Measurements from ENCODE around the gene KIFC3. TPM values are rescaled to one million over a fixed set of nuclear protein-coding genes. Genes with fewer than 3 reads are reported as not detected.

KIFC3 gene
- total and polyA plus RNA-seq, 2 of the 13 experiments (the other 11 are each of a cell fraction or from before 2014, with no cell fraction given) = 42.1 to 45.3 TPM

GRCh38 chr16:57757326-57757786 lies 44.9 kb downstream of the KIFC3 start:
- ATAC-seq (peak; percentile 87), DNase-seq (ENCODE audit: low spot score) (peak; percentile 73), FAIRE-seq (peak; percentile 93)
- Histone ChIP-seq H3K79me2 (ENCODE audit: insufficient read depth, low read length) (no peaks in the 10 kb centered on the region), H3K27me3 (ENCODE audit: control insufficient read depth in 1 of 2, insufficient read depth in 2 of 2, low read length in 2 of 2) (no peaks in the 10 kb centered on the region), H2AFZ (ENCODE audit: low read length) (no peak overlapping the region), H4K20me1 (ENCODE audit: insufficient read depth, low read length) (no peaks in the 10 kb centered on the region), H3K4me1 (ENCODE audit: insufficient read depth, low read length) (no peaks in the 10 kb centered on the region), H3K36me3 (replicated peaks in 1 of 2; ENCODE audit: control insufficient read depth in 1 of 2, insufficient read depth in 2 of 2, low read length in 2 of 2) (peaks cover 33 to 49% of the 10 kb centered on the region in 2 experiments; a peak in 4 of 5 replicates), H3K9me3 (ENCODE audit: low read length) (no peaks in the 10 kb centered on the region), H3K9ac (ENCODE audit: insufficient read depth, low read depth, low read length) (no peak overlapping the region), H3K4me2 (ENCODE audit: low read depth, low read length) (no peak overlapping the region), H3K27ac (ENCODE audit: extremely low read length, insufficient read depth, low read length) (peak overlapping the region; percentile 3), H3K4me3 (replicated peaks in 1 of 3; ENCODE audit: insufficient read depth in 1 of 3, low read depth in 2 of 3, low read length in 3 of 3) (no peak overlapping the region)
- POLR2A ChIA-PET = interaction anchor here (0.9 to 3.2 kb wide), 3 partner anchors 21 to 24 kb away, joined by 3 to 14 read pairs (median 6); partner anchors contain the start of gene KATNB1
- in situ Hi-C loops (cut with HindIII; ENCODE audit: extremely low pct_ligation_motif_present, low pct_unique_long_range_greater_than_20kb) = loop anchor here (5.0 kb wide), 2 partner anchors 105 to 245 kb away; partner anchors contain the start of genes USB1 and ZNF319
- CTCF ChIA-PET (ENCODE audit: low intra/inter-chr PET ratio, low total read pairs) = interaction anchor here (0.8 to 1.9 kb wide), 7 partner anchors 24 to 248 kb away, joined by 3 to 17 read pairs (median 6); partner anchors contain the start of genes ADGRG3, KIFC3, USB1 and ZNF319
- intact Hi-C loops (cut with micrococcal nuclease; ENCODE audit: unreplicated experiment) = loop anchor here (1.0 kb wide), 3 partner anchors 25 to 244 kb away; partner anchors contain the start of gene USB1
- no TSS peak for BruUV-seq (replicated peaks)
- WGBS (ENCODE audit: low lambda C conversion rate) = 76% methylated on average over 9 of the region's 11 CpGs
- no peak for TF ChIP-seq SP1 (IDR thresholded peaks at IDR 0.05)
- TF ChIP-seq SP1 (CRISPR knock-in tag; IDR thresholded peaks at IDR 0.05) = peak; percentile 95
- peak; percentile 19; the same call in 1 of the 2 replicates for TF ChIP-seq ZNF350 (CRISPR knock-in tag; IDR thresholded peaks at IDR 0.05; ENCODE audit: borderline replicate concordance, low read depth)
- TF ChIP-seq NONO (IDR thresholded peaks at IDR 0.05) = no peak
- peak; percentile 81 for TF ChIP-seq NONO (CRISPR knock-in tag; conservative IDR thresholded peaks at IDR 0.05)
- peak; percentile 64; the same call in 1 of the 2 replicates for TF ChIP-seq KLF13 (CRISPR knock-in tag; IDR thresholded peaks at IDR 0.05)
- peak; percentile 71 for TF ChIP-seq IRF2 (CRISPR knock-in tag; IDR thresholded peaks at IDR 0.05)
- peak; percentile 62; the same call in 1 of the 2 replicates for TF ChIP-seq KDM5B (CRISPR knock-in tag; IDR thresholded peaks at IDR 0.05; ENCODE audit: borderline replicate concordance)
- TF ChIP-seq MYNN (CRISPR knock-in tag; IDR thresholded peaks at IDR 0.05; ENCODE audit: low read depth) = peak; percentile 59; the same call in 1 of the 2 replicates
- 0 out of 2 replicates have a peak, but pooled peaks have one; percentile 92 for TF ChIP-seq ZNF567 (CRISPR knock-in tag; IDR thresholded peaks at IDR 0.05; ENCODE audit: borderline replicate concordance)
- TF ChIP-seq KLF9 (CRISPR knock-in tag; IDR thresholded peaks at IDR 0.05; ENCODE audit: low read depth) = peak; percentile 91
- TF ChIP-seq ZNF781 (CRISPR knock-in tag; IDR thresholded peaks at IDR 0.05; ENCODE audit: borderline replicate concordance, not compliant biosample characterization) = no peak
- peak; percentile 69; the same call in 1 of the 2 replicates for TF ChIP-seq ZNF782 (CRISPR knock-in tag; IDR thresholded peaks at IDR 0.05; ENCODE audit: borderline replicate concordance)
- peak; percentile 80 for TF ChIP-seq ZGPAT (CRISPR knock-in tag; IDR thresholded peaks at IDR 0.05)
- peak; percentile 43; the same call in 1 of the 2 replicates for TF ChIP-seq ARID5B (CRISPR knock-in tag; IDR thresholded peaks at IDR 0.05)
- peak; percentile 55 for TF ChIP-seq ISL2 (CRISPR knock-in tag; IDR thresholded peaks at IDR 0.05)
- TF ChIP-seq ZBTB49 (CRISPR knock-in tag; IDR thresholded peaks at IDR 0.05; ENCODE audit: borderline replicate concordance) = no peak

Measured in HepG2 (cell line).